ENCODE results near the gene STT3B. TPM values are rescaled to one million over a fixed set of nuclear protein-coding genes. Genes with fewer than 3 reads are reported as not detected.

STT3B gene
- total and polyA plus RNA-seq, 2 donors from 2014 or later, result 44.7 to 89.9 TPM

DNA sequence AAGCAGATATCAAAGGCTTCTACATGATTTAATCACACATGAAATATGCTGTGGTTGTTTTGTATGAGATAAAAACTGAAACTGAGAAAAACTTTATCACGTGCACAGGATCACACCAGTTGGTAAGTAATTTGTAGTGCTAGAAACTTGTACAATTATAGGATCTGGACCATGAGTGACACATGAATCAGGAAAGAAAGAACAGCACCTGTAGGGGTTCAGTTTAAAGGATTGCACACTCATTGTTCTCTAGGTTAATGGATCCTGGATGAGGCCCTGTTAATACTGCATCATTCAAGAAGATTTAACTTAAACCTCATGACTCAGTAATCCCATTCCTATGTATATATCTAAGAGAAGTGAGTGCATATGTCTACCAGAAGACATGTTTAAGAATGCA lies 87.9 kb downstream of the STT3B start:
- DNase-seq (no peak), FAIRE-seq (no peak)
- TF ChIP-seq, protein P1, sequence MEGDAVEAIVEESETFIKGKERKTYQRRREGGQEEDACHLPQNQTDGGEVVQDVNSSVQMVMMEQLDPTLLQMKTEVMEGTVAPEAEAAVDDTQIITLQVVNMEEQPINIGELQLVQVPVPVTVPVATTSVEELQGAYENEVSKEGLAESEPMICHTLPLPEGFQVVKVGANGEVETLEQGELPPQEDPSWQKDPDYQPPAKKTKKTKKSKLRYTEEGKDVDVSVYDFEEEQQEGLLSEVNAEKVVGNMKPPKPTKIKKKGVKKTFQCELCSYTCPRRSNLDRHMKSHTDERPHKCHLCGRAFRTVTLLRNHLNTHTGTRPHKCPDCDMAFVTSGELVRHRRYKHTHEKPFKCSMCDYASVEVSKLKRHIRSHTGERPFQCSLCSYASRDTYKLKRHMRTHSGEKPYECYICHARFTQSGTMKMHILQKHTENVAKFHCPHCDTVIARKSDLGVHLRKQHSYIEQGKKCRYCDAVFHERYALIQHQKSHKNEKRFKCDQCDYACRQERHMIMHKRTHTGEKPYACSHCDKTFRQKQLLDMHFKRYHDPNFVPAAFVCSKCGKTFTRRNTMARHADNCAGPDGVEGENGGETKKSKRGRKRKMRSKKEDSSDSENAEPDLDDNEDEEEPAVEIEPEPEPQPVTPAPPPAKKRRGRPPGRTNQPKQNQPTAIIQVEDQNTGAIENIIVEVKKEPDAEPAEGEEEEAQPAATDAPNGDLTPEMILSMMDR (IDR thresholded peaks at IDR 0.05; ENCODE audit: borderline replicate concordance, extremely low read depth, insufficient read depth), result no peak
- no peaks in the 10 kb centered on the region for H3K4me1 ChIP-seq (ENCODE audit: control insufficient read depth in 2 of 3, insufficient read depth in 2 of 3, low read depth in 1 of 3, low read length in 3 of 3)
- no peak overlapping the region for H3K27ac ChIP-seq (ENCODE audit: low read depth in 2 of 2, low read length in 2 of 2)
- intact Hi-C loops (cut with DNase I), result no loop called here
- H3K9ac ChIP-seq (ENCODE audit: low read length in 3 of 3), result no peak overlapping the region
- H3K36me3 ChIP-seq (ENCODE audit: control insufficient read depth in 2 of 3, insufficient read depth in 3 of 3, low read length in 3 of 3), result peaks cover 3 to 16% (median 7%) of the 10 kb centered on the region in 3 donors
- no peak overlapping the region for H3K4me3 ChIP-seq (ENCODE audit: low read length in 3 of 3)
- H3K27me3 ChIP-seq (ENCODE audit: control insufficient read depth, insufficient read depth, low read length), result no peaks in the 10 kb centered on the region
- H3K9me3 ChIP-seq (ENCODE audit: control insufficient read depth in 2 of 3, insufficient read depth in 1 of 3, low read length in 3 of 3), result no peaks in the 10 kb centered on the region

DNA sequence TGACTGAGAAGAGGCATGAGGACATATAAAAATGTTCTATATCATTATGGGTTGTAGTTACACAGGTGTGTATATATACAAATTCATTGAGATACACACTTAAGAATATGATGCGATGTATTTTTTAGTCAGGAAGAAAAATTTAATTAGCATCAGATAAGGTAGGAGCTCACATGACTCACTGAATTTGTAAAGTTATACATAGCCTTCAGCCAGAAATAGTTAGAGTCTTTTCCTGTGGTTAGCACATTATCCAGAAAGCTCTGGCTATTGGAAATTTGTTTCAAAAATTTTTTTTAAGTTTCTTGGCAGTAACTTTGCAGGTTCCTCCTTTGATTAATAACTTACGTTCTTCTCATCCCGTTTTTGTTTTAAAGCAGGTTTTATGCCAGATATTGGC lies 88.6 kb downstream of the STT3B start:
- no peak overlapping the region for H3K27ac ChIP-seq (ENCODE audit: low read depth in 2 of 2, low read length in 2 of 2)
- no peak for FAIRE-seq
- no peak for DNase-seq
- H3K27me3 ChIP-seq (ENCODE audit: control insufficient read depth, insufficient read depth, low read length), result no peaks in the 10 kb centered on the region
- TF ChIP-seq, protein P1 (IDR thresholded peaks at IDR 0.05; ENCODE audit: borderline replicate concordance, extremely low read depth, insufficient read depth), result no peak
- H3K36me3 ChIP-seq (ENCODE audit: control insufficient read depth in 2 of 3, insufficient read depth in 3 of 3, low read length in 3 of 3), result peaks cover 3 to 21% (median 7%) of the 10 kb centered on the region in 3 donors
- H3K4me3 ChIP-seq (ENCODE audit: low read length in 3 of 3), result no peak overlapping the region
- intact Hi-C loops (cut with DNase I), result no loop called here
- no peak overlapping the region for H3K9ac ChIP-seq (ENCODE audit: low read length in 3 of 3)
- H3K4me1 ChIP-seq (ENCODE audit: control insufficient read depth in 2 of 3, insufficient read depth in 2 of 3, low read depth in 1 of 3, low read length in 3 of 3), result no peaks in the 10 kb centered on the region
- H3K9me3 ChIP-seq (ENCODE audit: control insufficient read depth in 2 of 3, insufficient read depth in 1 of 3, low read length in 3 of 3), result no peaks in the 10 kb centered on the region

DNA sequence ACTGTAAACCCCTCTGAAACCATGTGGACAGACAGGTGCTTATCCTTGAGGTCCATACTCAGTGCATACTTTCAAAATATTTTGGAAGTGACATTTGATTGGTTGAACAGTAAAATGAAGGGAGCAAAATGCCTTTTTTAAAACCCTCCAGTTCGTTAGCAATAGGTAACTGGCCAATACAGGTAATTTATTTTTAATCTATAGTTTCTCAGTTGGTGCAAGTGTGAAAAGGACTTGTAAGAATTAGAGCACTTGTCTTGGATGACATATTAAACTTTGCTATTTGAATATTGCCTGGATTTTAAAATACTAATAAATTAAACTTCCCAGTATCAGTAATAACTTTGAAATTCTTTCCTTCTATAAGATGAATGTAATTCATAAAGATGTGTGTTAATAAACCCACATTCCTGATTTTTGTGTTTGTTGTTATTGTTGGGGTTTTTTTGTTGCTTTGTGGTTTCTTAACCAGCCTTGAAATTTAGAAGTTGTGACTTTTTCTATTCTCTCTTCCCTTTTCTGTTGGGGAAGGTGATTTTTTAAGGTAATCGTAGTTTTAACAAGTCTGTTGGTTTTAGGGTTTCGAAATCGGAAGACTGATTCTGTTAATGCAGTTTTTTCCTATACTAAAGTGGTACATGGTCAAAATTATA lies 90.0 kb downstream of the STT3B start:
- FAIRE-seq, result no peak

More for the DNA sequence above, 90.0 kb downstream of the STT3B start:
- Histone ChIP-seq H3K27me3 (ENCODE audit: control insufficient read depth, insufficient read depth, low read length) (no peaks in the 10 kb centered on the region), H3K4me3 (ENCODE audit: low read length in 3 of 3) (no peak overlapping the region), H3K9me3 (ENCODE audit: control insufficient read depth in 2 of 3, insufficient read depth in 1 of 3, low read length in 3 of 3) (no peaks in the 10 kb centered on the region), H3K9ac (ENCODE audit: low read length in 3 of 3) (no peak overlapping the region), H3K27ac (ENCODE audit: low read depth in 2 of 2, low read length in 2 of 2) (no peak overlapping the region), H3K4me1 (ENCODE audit: control insufficient read depth in 2 of 3, insufficient read depth in 2 of 3, low read depth in 1 of 3, low read length in 3 of 3) (no peaks in the 10 kb centered on the region), H3K36me3 (ENCODE audit: control insufficient read depth in 2 of 3, insufficient read depth in 3 of 3, low read length in 3 of 3) (peaks cover 3 to 31% (median 7%) of the 10 kb centered on the region in 3 donors)
- TF ChIP-seq, protein P1 (IDR thresholded peaks at IDR 0.05; ENCODE audit: borderline replicate concordance, extremely low read depth, insufficient read depth), result no peak
- intact Hi-C loops (cut with DNase I), result no loop called here
- DNase-seq, result no peak

All from kidney (tissue), 14 donors.